Aorta (tissue), 5 donors: Measurements from ENCODE around the gene HTRA3. TPM values are rescaled to one million over a fixed set of nuclear protein-coding genes. Genes with fewer than 3 reads are reported as not detected.

Experiments used
- ATAC-seq: fragments of 200-7000 bp; cut with Tn5 transposase; one replicate; pipeline ENCODE4 v1.9.1; 2022; ENCODE audit warnings: moderate library complexity; ENCODE audit not compliant: low FRiP score
- DNase-seq, 2 donors: peaks; one replicate each; pipeline ENCODE4 v3.0.0-alpha.2; 2020
- H3K27ac ChIP-seq, 2 donors: one replicate each; pipeline ENCODE4 v1.5.1; 2013; ENCODE audit warnings: low read length in 2 of 2, mild to moderate bottlenecking in 2 of 2, moderate library complexity in 2 of 2, control low read depth in 1 of 2, inconsistent platforms in 1 of 2, low read depth in 1 of 2
- H3K27me3 ChIP-seq, 2 donors: one replicate each; pipeline ENCODE4 v1.6.1; 2013; ENCODE audit warnings: control low read depth in 1 of 2, low read length in 1 of 2, mild to moderate bottlenecking in 1 of 2, moderate library complexity in 1 of 2; ENCODE audit not compliant: insufficient read depth in 2 of 2, control insufficient read depth in 1 of 2
- H3K36me3 ChIP-seq, 2 donors: one replicate each; pipeline ENCODE4 v1.6.1; 2013; ENCODE audit warnings: control low read depth in 1 of 2, low read length in 1 of 2, mild to moderate bottlenecking in 1 of 2; ENCODE audit not compliant: insufficient read depth in 2 of 2, control insufficient read depth in 1 of 2
- H3K4me1 ChIP-seq, 2 donors: one replicate each; pipeline ENCODE4 v1.6.1; 2013; ENCODE audit warnings: low read length in 2 of 2, control low read depth in 1 of 2, mild to moderate bottlenecking in 1 of 2, moderate library complexity in 1 of 2; ENCODE audit not compliant: insufficient read depth in 2 of 2, control insufficient read depth in 1 of 2
- H3K4me3 ChIP-seq, 2 donors: one replicate each; pipeline ENCODE4 v1.5.1; 2013; ENCODE audit warnings: low read length in 2 of 2, control low read depth in 1 of 2, mild to moderate bottlenecking in 1 of 2
- H3K9me3 ChIP-seq: one replicate; pipeline ENCODE4 v1.6.1; 2013; ENCODE audit warnings: mild to moderate bottlenecking, low read length; ENCODE audit not compliant: control insufficient read depth
- WGBS, 2 donors: extraction: QIAGEN DNeasy Blood & Tissue Kit; methylation state at CpG; one replicate each; pipeline ENCODE4 v1.1.7; 2013; 5-methylcytosine and 5-hydroxymethylcytosine counted together
- intact Hi-C, 2 donors: fragments of 100-400 bp; cut with DNase I; formaldehyde crosslinking; loops; one replicate each; pipeline versions ENCODE4 v1.14.2 to v1.15.0; 2022
- polyA plus RNA-seq, 2 donors: library from polyadenylated mRNA; stranded (reverse); fragments of 200-250 nt; gene quantifications; one replicate each; pipeline ENCODE4 v1.2.3, GENCODE V29; 2013
- total RNA-seq, 2 donors: library from RNA; stranded (reverse); fragmentation: NEBNext Ultra II Directional; extraction: Animal tissue kit (Norgen Biotek cat#: 25700); gene quantifications; one replicate each; pipeline ENCODE4 v1.2.1, GENCODE V29; 2021
- donor health status: healthy with polysubstance abuse.
- donor health status: Bipolar disorder and iron deficiency.
- donor health status: DM: no; HTN: no; CAD: no.
- donor health status: DM: no; HTN: no; CAD: no.
- donor health status: DM: yes; HTN: yes; CAD: no.

Gene HTRA3
- total and polyA plus RNA-seq, 4 donors: 1.1 to 129 (median 18.5) TPM

GRCh38 chr4:8332038-8332857 is 62.7 kb downstream of the HTRA3 start:
- no peaks in the 10 kb centered on the region for H3K4me1 ChIP-seq
- H3K36me3 ChIP-seq: no peaks in the 10 kb centered on the region
- no peaks in the 10 kb centered on the region for H3K27me3 ChIP-seq
- intact Hi-C loops: loop anchor here in 1 of 2 donors (10.0 kb wide), 1 partner anchor 67 kb away; the partner anchor contains the start of gene HTRA3
- DNase-seq (peak; percentile 24 to 36), ATAC-seq (no peak)
- H3K4me3 ChIP-seq: no peak overlapping the region
- no peak overlapping the region for H3K27ac ChIP-seq
- WGBS, 2 donors: 83 to 84% methylated on average over 11 to 12 of the region's 12 CpGs
- no peaks in the 10 kb centered on the region for H3K9me3 ChIP-seq

- intact Hi-C loops: loop anchor here in 1 of 2 donors (10.0 kb wide), 1 partner anchor 68 kb away; the partner anchor contains the start of gene HTRA3
- ATAC-seq (no peak), DNase-seq (peak; percentile 21 to 57)
- no peaks in the 10 kb centered on the region for H3K36me3 ChIP-seq
- H3K27me3 ChIP-seq: no peaks in the 10 kb centered on the region
- H3K27ac ChIP-seq: no peak overlapping the region
- H3K4me3 ChIP-seq: no peak overlapping the region
- 34 to 43% methylated on average over 7 to 8 of the region's 8 CpGs for WGBS, 2 donors
- no peaks in the 10 kb centered on the region for H3K4me1 ChIP-seq
- no peaks in the 10 kb centered on the region for H3K9me3 ChIP-seq
These were observed 63.4 kb downstream of the HTRA3 start for GRCh38 chr4:8332891-8333331.

GRCh38 chr4:8333726-8334460 is 64.3 kb downstream of the HTRA3 start:
- no peaks in the 10 kb centered on the region for H3K36me3 ChIP-seq
- H3K9me3 ChIP-seq: no peaks in the 10 kb centered on the region
- H3K27ac ChIP-seq: no peak overlapping the region
- H3K27me3 ChIP-seq: no peaks in the 10 kb centered on the region
- 81 to 83% methylated on average over 14 of the region's 14 CpGs for WGBS, 2 donors
- ATAC-seq: no peak
- no peak overlapping the region for H3K4me3 ChIP-seq
- H3K4me1 ChIP-seq: no peaks in the 10 kb centered on the region
- DNase-seq: peak in 1 of 2 donors; percentile 9
- intact Hi-C loops: loop anchor here in 1 of 2 donors (10.0 kb wide), 1 partner anchor 69 kb away; the partner anchor contains the start of gene HTRA3

GRCh38 chr4:8334786-8335460 is 65.4 kb downstream of the HTRA3 start:
- no peaks in the 10 kb centered on the region for H3K27me3 ChIP-seq
- 95 to 96% methylated on average over 13 of the region's 13 CpGs for WGBS, 2 donors
- no peaks in the 10 kb centered on the region for H3K36me3 ChIP-seq
- ATAC-seq (no peak), DNase-seq (peak; percentile 16 to 50)
- no peaks in the 10 kb centered on the region for H3K9me3 ChIP-seq
- intact Hi-C loops: loop anchor here in 1 of 2 donors (10.0 kb wide), 1 partner anchor 70 kb away; the partner anchor contains the start of gene HTRA3
- H3K4me3 ChIP-seq: no peak overlapping the region
- H3K4me1 ChIP-seq: no peaks in the 10 kb centered on the region
- no peak overlapping the region for H3K27ac ChIP-seq

- 96 to 97% methylated on average over 2 of the region's 2 CpGs for WGBS, 2 donors
- ATAC-seq: no peak
These were observed 66.3 kb downstream of the HTRA3 start for GRCh38 chr4:8335848-8336247.

DNA sequence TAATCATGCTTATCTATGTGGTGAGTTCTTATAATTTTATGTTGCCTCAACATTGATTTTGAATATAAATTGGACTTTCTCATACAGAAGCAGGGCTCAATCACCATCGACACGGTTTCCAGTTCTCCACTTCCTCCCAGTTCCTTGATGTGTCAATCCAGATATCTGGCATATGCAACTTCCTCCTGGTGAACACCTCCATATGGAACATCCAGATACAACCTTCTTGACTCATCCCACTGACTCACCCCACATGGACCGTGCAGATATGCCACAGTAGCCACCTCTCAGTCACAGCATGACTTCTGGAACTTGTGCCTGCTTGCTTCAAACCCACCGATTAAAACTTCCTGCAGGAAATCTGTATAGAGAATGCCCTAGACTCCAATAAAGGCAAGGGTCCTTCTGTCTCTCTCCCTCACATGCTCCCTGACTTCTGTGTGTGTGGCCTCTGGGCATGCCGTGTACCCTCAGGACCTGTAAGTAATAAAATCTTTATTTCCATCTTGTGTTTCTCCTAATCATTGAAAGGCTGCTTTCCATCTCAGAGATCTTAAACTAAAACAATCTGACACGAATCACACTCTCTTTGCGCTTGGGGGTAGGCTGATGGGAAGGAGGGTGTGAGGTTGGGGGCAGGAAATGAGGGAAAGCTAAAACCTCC is 67.0 kb downstream of the HTRA3 start:
- ATAC-seq (no peak), DNase-seq (no peak)
- Histone ChIP-seq H3K9me3 (no peaks in the 10 kb centered on the region), H3K27ac (no peak overlapping the region), H3K27me3 (no peaks in the 10 kb centered on the region), H3K4me3 (no peak overlapping the region), H3K4me1 (no peaks in the 10 kb centered on the region), H3K36me3 (no peaks in the 10 kb centered on the region)
- WGBS, 2 donors: 92 to 93% methylated on average over 7 of the region's 7 CpGs
- intact Hi-C loops: loop anchor here in 1 of 2 donors (10.0 kb wide), 1 partner anchor 72 kb away; the partner anchor contains the start of gene HTRA3

More at GRCh38 chr4:8335848-8336247, 66.3 kb downstream of the HTRA3 start:
- intact Hi-C loops: loop anchor here in 1 of 2 donors (10.0 kb wide), 1 partner anchor 71 kb away; the partner anchor contains the start of gene HTRA3
- H3K4me1 ChIP-seq: no peaks in the 10 kb centered on the region
- DNase-seq: no peak
- H3K27ac ChIP-seq: no peak overlapping the region
- H3K4me3 ChIP-seq: no peak overlapping the region
- H3K9me3 ChIP-seq: no peaks in the 10 kb centered on the region
- H3K36me3 ChIP-seq: no peaks in the 10 kb centered on the region
- no peaks in the 10 kb centered on the region for H3K27me3 ChIP-seq

- DNase-seq (no peak), ATAC-seq (no peak)
- Histone ChIP-seq H3K4me3 (no peak overlapping the region), H3K27ac (no peak overlapping the region), H3K36me3 (no peaks in the 10 kb centered on the region), H3K27me3 (no peaks in the 10 kb centered on the region), H3K4me1 (no peaks in the 10 kb centered on the region), H3K9me3 (no peaks in the 10 kb centered on the region)
- 10 to 11% methylated on average over 4 of the region's 4 CpGs for WGBS, 2 donors
- intact Hi-C loops: loop anchor here in 1 of 2 donors (10.0 kb wide), 1 partner anchor 74 kb away; the partner anchor contains the start of gene HTRA3
These were observed 68.9 kb downstream of the HTRA3 start for GRCh38 chr4:8338351-8338961.
